ENCODE results near the gene FBXO8. TPM values are rescaled to one million over a fixed set of nuclear protein-coding genes. Genes with fewer than 3 reads are reported as not detected.
"Not testable (repeated sequence)": the region's sequence is repeated elsewhere in the genome, so short reads cannot be mapped to it uniquely, and the experiment has no call there.

FBXO8 gene
- total and polyA plus RNA-seq, 8 donors = 24.9 to 32.3 (median 26.8) TPM

- H3K4me3 ChIP-seq = no peak overlapping the region
- intact Hi-C loops (cut with DNase I) = no loop called here
- no peaks in the 10 kb centered on the region for H3K9me3 ChIP-seq
- DNase-seq = no peak
- H3K36me3 ChIP-seq = peaks cover 0 to 40% of the 10 kb centered on the region in 2 donors
- H3K27ac ChIP-seq = no peak overlapping the region
- no peaks in the 10 kb centered on the region for H3K4me1 ChIP-seq
- H3K27me3 ChIP-seq = no peaks in the 10 kb centered on the region
- no peak for ATAC-seq
- TF ChIP-seq CTCF (IDR thresholded peaks at IDR 0.05) = no peak
These were observed 21.2 kb upstream of the FBXO8 start for GRCh38 chr4:174304664-174305063.

- Histone ChIP-seq H3K9me3 (no peaks in the 10 kb centered on the region), H3K36me3 (peaks cover 0 to 40% of the 10 kb centered on the region in 2 donors), H3K27me3 (no peaks in the 10 kb centered on the region), H3K4me3 (no peak overlapping the region), H3K27ac (no peak overlapping the region), H3K4me1 (no peaks in the 10 kb centered on the region)
- no peak for ATAC-seq
- intact Hi-C loops (cut with DNase I) = no loop called here
- TF ChIP-seq CTCF (IDR thresholded peaks at IDR 0.05) = no peak
- DNase-seq = no peak
These were observed 20.2 kb upstream of the FBXO8 start for GRCh38 chr4:174303687-174304086.

- peaks cover 0 to 22% of the 10 kb centered on the region in 2 donors for H3K9me3 ChIP-seq
- H3K27me3 ChIP-seq; H3K4me3 ChIP-seq; H3K27ac ChIP-seq; ATAC-seq; H3K4me1 ChIP-seq; intact Hi-C loops (cut with DNase I): not testable (repeated sequence)
- DNase-seq = peak in 1 of 4 donors; percentile 32
- H3K36me3 ChIP-seq = peaks cover 0 to 23% of the 10 kb centered on the region in 2 donors
These were observed 11.7 kb upstream of the FBXO8 start for GRCh38 chr4:174295142-174295541.

DNA sequence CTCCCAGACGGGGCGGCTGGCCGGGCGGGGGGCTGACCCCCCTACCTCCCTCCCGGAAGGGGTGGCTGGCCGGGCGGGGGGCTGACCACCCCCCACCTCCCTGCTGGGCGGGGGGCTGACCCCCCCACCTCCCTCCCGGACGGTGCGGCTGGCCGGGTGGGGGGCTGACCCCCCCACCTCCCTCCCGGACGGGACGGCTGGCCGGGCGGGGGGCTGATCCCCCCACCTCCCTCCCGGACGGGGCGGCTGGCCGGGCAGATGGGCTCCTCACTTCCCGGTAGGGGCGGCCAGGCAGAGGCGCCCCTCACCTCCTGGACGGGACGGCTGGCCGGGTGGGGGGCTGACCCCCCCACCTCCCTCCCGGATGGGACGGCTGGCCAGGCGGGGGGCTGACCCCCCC, 11.2 kb upstream of the FBXO8 start:
- ATAC-seq; intact Hi-C loops (cut with DNase I): not testable (repeated sequence)

DNA sequence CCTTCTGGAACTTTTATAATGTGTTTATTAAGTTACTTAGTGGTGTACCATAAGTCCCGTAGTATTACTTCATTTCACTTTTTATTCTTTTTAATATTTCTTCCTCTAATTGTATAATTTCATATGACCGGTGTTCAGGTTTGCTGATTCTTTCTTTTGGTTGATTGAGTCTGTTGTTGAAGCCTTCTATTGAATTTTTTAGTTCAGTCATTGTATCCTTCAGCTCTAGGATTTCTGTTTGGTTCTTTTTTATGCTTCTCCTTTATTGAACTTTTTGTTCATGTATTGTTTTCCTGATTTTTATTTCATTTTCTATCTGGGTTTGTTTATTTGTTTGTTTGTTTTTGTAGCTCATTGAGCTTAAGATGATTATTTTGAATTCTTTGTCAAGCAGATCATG, 9.0 kb upstream of the FBXO8 start:
- intact Hi-C loops (cut with DNase I) = no loop called here
- peaks cover 0 to 15% of the 10 kb centered on the region in 2 donors for H3K36me3 ChIP-seq
- no peak overlapping the region for H3K27ac ChIP-seq
- TF ChIP-seq CTCF (IDR thresholded peaks at IDR 0.05) = no peak
- no peaks in the 10 kb centered on the region for H3K27me3 ChIP-seq
- no peaks in the 10 kb centered on the region for H3K4me1 ChIP-seq
- DNase-seq = no peak
- ATAC-seq = no peak
- H3K4me3 ChIP-seq = no peak overlapping the region
- peaks cover 0 to 22% of the 10 kb centered on the region in 2 donors for H3K9me3 ChIP-seq

More for the DNA sequence above, 11.2 kb upstream of the FBXO8 start:
- DNase-seq = peak in 1 of 4 donors; percentile 48
- H3K9me3 ChIP-seq = peaks cover 0 to 22% of the 10 kb centered on the region in 2 donors
- H3K36me3 ChIP-seq = peaks cover 0 to 23% of the 10 kb centered on the region in 2 donors
- H3K27ac ChIP-seq, H3K4me3 ChIP-seq, H3K4me1 ChIP-seq, H3K27me3 ChIP-seq: not testable (repeated sequence)

DNA sequence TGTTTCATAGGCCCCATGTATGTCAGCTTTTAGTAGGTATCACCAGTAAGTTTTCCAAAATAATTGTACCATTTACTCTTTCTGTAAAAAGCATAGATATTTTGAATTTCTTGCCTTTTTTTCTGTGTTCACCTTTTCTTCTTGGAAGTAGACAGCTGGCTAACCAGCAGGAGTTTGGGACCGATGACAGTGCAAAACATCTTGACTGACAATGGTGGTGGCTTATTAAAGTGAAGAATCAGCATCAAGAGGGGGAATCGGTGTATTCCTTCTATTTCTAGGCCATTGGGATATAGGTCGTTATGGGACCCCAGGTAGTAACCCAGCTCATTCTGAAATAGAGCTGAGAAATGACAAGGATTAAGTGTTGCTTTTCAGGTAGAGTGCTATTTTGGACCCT, 3.4 kb upstream of the FBXO8 start:
- Histone ChIP-seq H3K4me3 (no peak overlapping the region), H3K9me3 (peaks cover 0 to 6% of the 10 kb centered on the region in 2 donors), H3K36me3 (peaks cover 0 to 2% of the 10 kb centered on the region in 2 donors), H3K27me3 (no peaks in the 10 kb centered on the region), H3K4me1 (peaks cover 5 to 27% of the 10 kb centered on the region in 2 donors), H3K27ac (no peak overlapping the region)
- DNase-seq (no peak), ATAC-seq (no peak)
- intact Hi-C loops (cut with DNase I) = no loop called here
- TF ChIP-seq CTCF (IDR thresholded peaks at IDR 0.05) = no peak

Measured in left lung (tissue), 10 donors.